ENCODE measurements around the gene DOCK10. TPM values are rescaled to one million over a fixed set of nuclear protein-coding genes. Genes with fewer than 3 reads are reported as not detected.

DOCK10 gene
- total RNA-seq, 1 experiment from 2014 or later: 28.9 TPM

DNA sequence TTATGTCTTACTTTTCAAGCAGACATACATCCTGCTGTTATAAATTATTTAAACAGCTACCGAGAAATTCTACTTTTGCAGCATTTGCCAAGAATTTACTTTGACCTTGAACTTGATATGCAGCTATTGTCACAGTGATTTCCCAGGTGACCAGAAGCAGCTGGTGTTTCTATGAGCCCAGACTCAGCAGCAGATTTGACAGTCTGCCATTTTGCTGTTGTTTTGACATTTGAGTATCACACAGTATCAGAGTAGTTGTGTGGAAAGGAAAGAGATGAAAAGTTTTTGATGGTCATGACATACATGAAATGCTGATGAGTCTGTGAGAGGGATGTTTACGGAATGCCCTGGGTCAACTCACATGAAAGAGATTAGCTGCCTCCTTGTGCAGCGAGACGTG is 319.5 kb downstream of the DOCK10 start:
- H4K20me1 ChIP-seq (ENCODE audit: insufficient read depth): no peaks in the 10 kb centered on the region
- no peak for DNase-seq
- intact Hi-C loops (cut with micrococcal nuclease; ENCODE audit: unreplicated experiment): no loop called here
- no peaks in the 10 kb centered on the region for H3K4me1 ChIP-seq (replicated peaks; ENCODE audit: insufficient read depth)
- H3K79me2 ChIP-seq (ENCODE audit: low read depth): no peaks in the 10 kb centered on the region
- no peak overlapping the region for H3K27ac ChIP-seq
- no peaks in the 10 kb centered on the region for H3K27me3 ChIP-seq (ENCODE audit: insufficient read depth, low read depth)
- TF ChIP-seq EZH2 (IDR thresholded peaks at IDR 0.05; ENCODE audit: low read depth): no peak
- TF ChIP-seq, protein P1, sequence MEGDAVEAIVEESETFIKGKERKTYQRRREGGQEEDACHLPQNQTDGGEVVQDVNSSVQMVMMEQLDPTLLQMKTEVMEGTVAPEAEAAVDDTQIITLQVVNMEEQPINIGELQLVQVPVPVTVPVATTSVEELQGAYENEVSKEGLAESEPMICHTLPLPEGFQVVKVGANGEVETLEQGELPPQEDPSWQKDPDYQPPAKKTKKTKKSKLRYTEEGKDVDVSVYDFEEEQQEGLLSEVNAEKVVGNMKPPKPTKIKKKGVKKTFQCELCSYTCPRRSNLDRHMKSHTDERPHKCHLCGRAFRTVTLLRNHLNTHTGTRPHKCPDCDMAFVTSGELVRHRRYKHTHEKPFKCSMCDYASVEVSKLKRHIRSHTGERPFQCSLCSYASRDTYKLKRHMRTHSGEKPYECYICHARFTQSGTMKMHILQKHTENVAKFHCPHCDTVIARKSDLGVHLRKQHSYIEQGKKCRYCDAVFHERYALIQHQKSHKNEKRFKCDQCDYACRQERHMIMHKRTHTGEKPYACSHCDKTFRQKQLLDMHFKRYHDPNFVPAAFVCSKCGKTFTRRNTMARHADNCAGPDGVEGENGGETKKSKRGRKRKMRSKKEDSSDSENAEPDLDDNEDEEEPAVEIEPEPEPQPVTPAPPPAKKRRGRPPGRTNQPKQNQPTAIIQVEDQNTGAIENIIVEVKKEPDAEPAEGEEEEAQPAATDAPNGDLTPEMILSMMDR (conservative IDR thresholded peaks at IDR 0.05): no peak
- no peaks in the 10 kb centered on the region for H3F3A ChIP-seq (ENCODE audit: insufficient read depth, low read depth)
- peaks cover 11% of the 10 kb centered on the region; the same call in 1 of the 2 replicates for H3K9me3 ChIP-seq (ENCODE audit: insufficient read depth, low read depth)
- BruUV-seq (replicated peaks): no TSS peak
- no peaks in the 10 kb centered on the region for H3K9me2 ChIP-seq (ENCODE audit: insufficient read depth)
- no peak overlapping the region for H2AFZ ChIP-seq
- H3K4me2 ChIP-seq: no peak overlapping the region
- H3K4me3 ChIP-seq: no peak overlapping the region
- CTCF ChIA-PET: no interaction called here
- no peaks in the 10 kb centered on the region for H3K36me3 ChIP-seq (ENCODE audit: low read depth)
- POLR2A ChIA-PET (ENCODE audit: unreplicated experiment): interaction anchor here (0.6 kb wide), 1 partner anchor 253 kb away, joined by 4 read pairs; no protein-coding TSS in a partner anchor

DNA sequence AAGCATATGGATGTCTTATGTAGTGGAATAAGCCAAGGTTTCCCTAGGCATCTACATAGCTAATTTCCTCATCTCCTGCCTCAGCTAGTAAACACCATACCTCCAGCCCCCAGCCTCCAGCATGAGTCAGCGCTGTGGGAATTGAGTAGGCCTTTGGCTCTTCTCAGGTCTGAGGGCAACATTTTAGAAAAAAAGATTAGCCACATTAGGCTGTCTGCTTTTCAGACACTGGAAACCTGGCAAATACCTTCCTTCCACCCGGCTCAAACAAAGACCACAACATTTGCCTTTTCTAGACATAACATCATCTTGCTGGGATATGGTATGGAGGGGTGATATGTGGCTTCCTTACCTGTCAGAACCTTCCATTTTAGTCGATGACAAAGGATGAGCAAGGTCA is 320.0 kb downstream of the DOCK10 start:
- ChIA-PET CTCF (no interaction called here), POLR2A (ENCODE audit: unreplicated experiment) (no interaction called here)
- intact Hi-C loops (cut with micrococcal nuclease; ENCODE audit: unreplicated experiment): no loop called here
- no peak overlapping the region for H3K4me3 ChIP-seq
- H3K27me3 ChIP-seq (ENCODE audit: insufficient read depth, low read depth): no peaks in the 10 kb centered on the region
- no peak overlapping the region for H3K4me2 ChIP-seq
- no peak overlapping the region for H3K27ac ChIP-seq
- TF ChIP-seq, protein P1 (conservative IDR thresholded peaks at IDR 0.05): no peak
- TF ChIP-seq EZH2 (IDR thresholded peaks at IDR 0.05; ENCODE audit: low read depth): no peak
- H4K20me1 ChIP-seq (ENCODE audit: insufficient read depth): no peaks in the 10 kb centered on the region
- H2AFZ ChIP-seq: no peak overlapping the region
- H3K9me3 ChIP-seq (ENCODE audit: insufficient read depth, low read depth): peaks cover 11% of the 10 kb centered on the region; the same call in 1 of the 2 replicates
- no peaks in the 10 kb centered on the region for H3K36me3 ChIP-seq (ENCODE audit: low read depth)
- BruUV-seq (replicated peaks): no TSS peak
- no peaks in the 10 kb centered on the region for H3F3A ChIP-seq (ENCODE audit: insufficient read depth, low read depth)
- DNase-seq: peak in 1 of 2 experiments; percentile 6
- H3K4me1 ChIP-seq (replicated peaks; ENCODE audit: insufficient read depth): no peaks in the 10 kb centered on the region
- no peaks in the 10 kb centered on the region for H3K9me2 ChIP-seq (ENCODE audit: insufficient read depth)
- H3K79me2 ChIP-seq (ENCODE audit: low read depth): no peaks in the 10 kb centered on the region

DNA sequence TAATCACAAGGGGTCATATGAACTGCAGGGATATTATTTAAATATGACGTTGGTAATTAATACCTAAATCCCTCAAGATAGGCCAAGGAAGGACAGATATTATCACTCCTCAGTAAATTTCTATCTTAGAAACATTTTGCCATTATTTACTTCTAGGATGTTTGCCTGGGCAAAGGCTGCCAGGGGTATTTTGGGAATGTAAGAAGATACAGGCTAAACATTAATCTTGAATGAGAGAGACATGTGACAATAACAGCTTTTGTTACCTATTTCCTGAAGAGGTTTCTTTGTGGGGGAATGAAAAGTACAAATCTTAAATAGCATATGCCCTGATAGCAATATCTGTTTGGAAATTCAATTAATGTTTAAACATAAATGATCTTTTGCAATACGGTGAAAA is 325.3 kb downstream of the DOCK10 start:
- ChIA-PET CTCF (no interaction called here), POLR2A (ENCODE audit: unreplicated experiment) (no interaction called here)
- BruUV-seq (replicated peaks): no TSS peak
- H4K20me1 ChIP-seq (ENCODE audit: insufficient read depth): no peaks in the 10 kb centered on the region
- TF ChIP-seq, protein P1 (conservative IDR thresholded peaks at IDR 0.05): no peak
- no peaks in the 10 kb centered on the region for H3F3A ChIP-seq (ENCODE audit: insufficient read depth, low read depth)
- H3K4me1 ChIP-seq (replicated peaks; ENCODE audit: insufficient read depth): no peaks in the 10 kb centered on the region
- H3K4me3 ChIP-seq: no peak overlapping the region
- DNase-seq: no peak
- no peak overlapping the region for H3K4me2 ChIP-seq
- H3K9me2 ChIP-seq (ENCODE audit: insufficient read depth): no peaks in the 10 kb centered on the region
- intact Hi-C loops (cut with micrococcal nuclease; ENCODE audit: unreplicated experiment): no loop called here
- no peak overlapping the region for H2AFZ ChIP-seq
- H3K9me3 ChIP-seq (ENCODE audit: insufficient read depth, low read depth): peaks cover 7% of the 10 kb centered on the region; the same call in 1 of the 2 replicates
- no peaks in the 10 kb centered on the region for H3K27me3 ChIP-seq (ENCODE audit: insufficient read depth, low read depth)
- H3K27ac ChIP-seq: no peak overlapping the region
- H3K79me2 ChIP-seq (ENCODE audit: low read depth): no peaks in the 10 kb centered on the region
- no peaks in the 10 kb centered on the region for H3K36me3 ChIP-seq (ENCODE audit: low read depth)

All from PC-9 (cell line).